ENCODE results near the gene POU2F2. TPM values are rescaled to one million over a fixed set of nuclear protein-coding genes. Genes with fewer than 3 reads are reported as not detected.

POU2F2 gene
- total RNA-seq, 1 donor from 2014 or later: 1.2 TPM

- Histone ChIP-seq H3K4me1 (no peaks in the 10 kb centered on the region), H3K9me3 (replicated peaks) (no peaks in the 10 kb centered on the region), H3K4me3 (no peak overlapping the region), H3K36me3 (no peaks in the 10 kb centered on the region), H3K27ac (replicated peaks) (no peak overlapping the region), H3K27me3 (ENCODE audit: low read depth) (peaks cover 89% of the 10 kb centered on the region)
- intact Hi-C loops (cut with micrococcal nuclease): no loop called here
- TF ChIP-seq CTCF (IDR thresholded peaks at IDR 0.05; ENCODE audit: borderline replicate concordance): no peak
- no peak for DNase-seq
These were observed 22.5 kb upstream of the POU2F2 start for GRCh38 chr19:42154471-42155323.

- no peak overlapping the region for H3K4me3 ChIP-seq
- H3K9me3 ChIP-seq (replicated peaks): no peaks in the 10 kb centered on the region
- peaks cover 90% of the 10 kb centered on the region for H3K27me3 ChIP-seq (ENCODE audit: low read depth)
- TF ChIP-seq CTCF (IDR thresholded peaks at IDR 0.05; ENCODE audit: borderline replicate concordance): no peak
- H3K4me1 ChIP-seq: no peaks in the 10 kb centered on the region
- intact Hi-C loops (cut with micrococcal nuclease): no loop called here
- DNase-seq: no peak
- H3K27ac ChIP-seq (replicated peaks): no peak overlapping the region
- H3K36me3 ChIP-seq: no peaks in the 10 kb centered on the region
These were observed 21.6 kb upstream of the POU2F2 start for GRCh38 chr19:42153672-42154433.

- no peak overlapping the region for H3K4me3 ChIP-seq
- TF ChIP-seq CTCF (IDR thresholded peaks at IDR 0.05; ENCODE audit: borderline replicate concordance): no peak
- intact Hi-C loops (cut with micrococcal nuclease): no loop called here
- H3K36me3 ChIP-seq: no peaks in the 10 kb centered on the region
- no peaks in the 10 kb centered on the region for H3K4me1 ChIP-seq
- no peaks in the 10 kb centered on the region for H3K9me3 ChIP-seq (replicated peaks)
- no peak overlapping the region for H3K27ac ChIP-seq (replicated peaks)
- peaks cover 97% of the 10 kb centered on the region for H3K27me3 ChIP-seq (ENCODE audit: low read depth)
- no peak for DNase-seq
These were observed 20.8 kb upstream of the POU2F2 start for GRCh38 chr19:42152910-42153671.

- DNase-seq: no peak
- no peak overlapping the region for H3K27ac ChIP-seq (replicated peaks)
These were observed 19.8 kb upstream of the POU2F2 start for GRCh38 chr19:42151782-42152684.

More at GRCh38 chr19:42151782-42152684, 19.8 kb upstream of the POU2F2 start:
- no peak for TF ChIP-seq CTCF (IDR thresholded peaks at IDR 0.05; ENCODE audit: borderline replicate concordance)
- intact Hi-C loops (cut with micrococcal nuclease): no loop called here
- Histone ChIP-seq H3K4me3 (no peak overlapping the region), H3K9me3 (replicated peaks) (no peaks in the 10 kb centered on the region), H3K27me3 (ENCODE audit: low read depth) (peaks cover 99% of the 10 kb centered on the region), H3K4me1 (no peaks in the 10 kb centered on the region), H3K36me3 (no peaks in the 10 kb centered on the region)

Measured in left ventricle myocardium inferior (tissue), 1 donor.